PC-3 (cell line): ENCODE data around the gene ERICH2. TPM values are rescaled to one million over a fixed set of nuclear protein-coding genes. Genes with fewer than 3 reads are reported as not detected.

Experiments
- ATAC-seq: fragments of 200-7000 bp; cut with Tn5 transposase; 2 replicates; pipeline ENCODE4 v1.9.1; 2020; ENCODE audit warnings: mild to moderate bottlenecking, moderate library complexity
- BruUV-seq: library from RNA; stranded (reverse); fragments of 400-500 nt; replicated peaks from 2 replicates; lab custom pipeline; 2021; lab: Mats Ljungman, UMichigan
- CTCF ChIA-PET: fragments of 300-600 bp; sonication (Branson Sonifier 250); formaldehyde crosslinking; loops from one replicate; lab custom pipeline; 2022; ENCODE audit warnings: antibody characterized with exemption; lab: Charles Lee
- POLR2A ChIA-PET: fragments of 300-600 bp; sonication (Branson Sonifier 250); formaldehyde crosslinking; loops from one replicate; lab custom pipeline; 2022; ENCODE audit warnings: antibody characterized with exemption; ENCODE audit not compliant: unreplicated experiment; lab: Charles Lee
- DNase-seq: peaks from one replicate; pipeline ENCODE4 v3.0.0-alpha.2; 2015
- H2AFZ ChIP-seq: fragments of 300-600 bp; sonication (generic); 2 replicates; pipeline ENCODE4 v1.6.0; 2016; ENCODE audit warnings: antibody characterized with exemption, low read length
- H3F3A ChIP-seq: fragments of 300-600 bp; sonication (generic); one replicate; pipeline ENCODE4 v1.6.0; 2017; ENCODE audit warnings: antibody characterized with exemption, low read length, control low read depth, mild to moderate bottlenecking; ENCODE audit not compliant: unreplicated experiment
- H3K27ac ChIP-seq: fragments of 300-600 bp; sonication (generic); 2 replicates; pipeline ENCODE4 v1.5.1; 2016; ENCODE audit warnings: mild to moderate bottlenecking, low read length
- H3K27me3 ChIP-seq: fragments of 300-600 bp; sonication (generic); 2 replicates; pipeline ENCODE4 v1.6.1; 2016; ENCODE audit warnings: low read length, mixed read lengths
- H3K36me3 ChIP-seq: fragments of 300-600 bp; sonication (generic); 2 replicates; pipeline ENCODE4 v1.6.1; 2016; ENCODE audit warnings: low read depth, mixed run types, low read length, mixed read lengths
- H3K4me1 ChIP-seq: fragments of 300-600 bp; sonication (generic); 2 replicates; pipeline ENCODE4 v1.5.1; 2016; ENCODE audit warnings: low read length; ENCODE audit not compliant: insufficient read depth
- H3K4me2 ChIP-seq: fragments of 300-600 bp; sonication (generic); 2 replicates; pipeline ENCODE4 v1.6.0; 2016; ENCODE audit warnings: low read length
- H3K4me3 ChIP-seq: fragments of 300-600 bp; sonication (generic); 2 replicates; pipeline ENCODE4 v1.5.1; 2016; ENCODE audit warnings: mild to moderate bottlenecking, low read length, mixed read lengths
- H3K79me2 ChIP-seq: fragments of 300-600 bp; sonication (generic); 2 replicates; pipeline ENCODE4 v1.6.1; 2017; ENCODE audit warnings: low read length, mixed read lengths
- H3K9ac ChIP-seq: fragments of 300-600 bp; sonication (generic); 2 replicates; pipeline ENCODE4 v1.6.0; 2016; ENCODE audit warnings: mild to moderate bottlenecking, low read length
- H3K9me2 ChIP-seq: fragments of 300-600 bp; sonication (generic); replicated peaks from 2 replicates; pipeline ENCODE4 v1.6.1; 2016; ENCODE audit warnings: mixed run types, low read length, mixed read lengths
- H3K9me3 ChIP-seq: fragments of 300-600 bp; sonication (generic); 2 replicates; pipeline ENCODE4 v1.6.1; 2016; ENCODE audit warnings: low read length, mixed read lengths
- H4K20me1 ChIP-seq: fragments of 300-600 bp; sonication (generic); 2 replicates; pipeline ENCODE4 v1.6.1; 2016; ENCODE audit warnings: low read length, mixed read lengths
- EZH2 ChIP-seq: fragments of 300-600 bp; sonication (generic); IDR thresholded peaks from one replicate; pipeline ENCODE4 v1.6.1; 2017; ENCODE audit warnings: antibody characterized with exemption, mild to moderate bottlenecking, low read length; ENCODE audit not compliant: unreplicated experiment
- EZH2phosphoT487 ChIP-seq: fragments of 300-600 bp; sonication (generic); IDR thresholded peaks from 2 replicates; pipeline ENCODE4 v1.6.1; 2018; ENCODE audit warnings: mild to moderate bottlenecking, antibody characterized with exemption, low read length, borderline replicate concordance
- intact Hi-C: fragments of 100-400 bp; cut with micrococcal nuclease; formaldehyde crosslinking; loops from 2 replicates; pipeline ENCODE4 v1.9.0; 2023
- total RNA-seq: library from RNA; depleted of rRNA; stranded (reverse); fragments of >200 nt; gene quantifications from 2 replicates; pipeline ENCODE4 v1.2.3, GENCODE V29; 2014; rRNA removed
- TF ChIP-seq, protein P1 (sequence below): fragments of 300-600 bp; sonication (generic); conservative IDR thresholded peaks from 2 replicates; pipeline ENCODE4 v1.5.1; 2017; ENCODE audit warnings: antibody characterized with exemption, low read depth, mild to moderate bottlenecking, low read length

ERICH2 gene
- total RNA-seq, 1 experiment from 2014 or later, result 1.9 TPM

DNA sequence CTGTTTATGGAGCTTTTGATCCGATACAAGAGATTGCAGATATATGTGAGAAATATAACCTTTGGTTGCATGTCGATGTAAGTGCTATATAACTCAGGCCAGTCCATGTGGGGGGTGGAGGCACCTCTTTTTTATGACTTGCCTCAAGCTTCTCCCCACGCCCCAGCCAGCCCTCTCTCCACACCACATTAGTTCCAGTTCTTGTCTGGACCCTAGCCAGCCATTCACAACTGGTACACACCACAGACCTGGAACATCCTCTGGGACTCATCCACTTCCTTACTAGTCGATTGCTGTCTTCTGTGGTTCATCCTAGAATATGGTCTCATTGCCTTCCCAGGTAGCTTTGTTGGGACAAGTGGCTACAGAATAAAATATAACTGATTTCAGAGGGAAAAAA lies 77.5 kb downstream of the ERICH2 start:
- ChIA-PET POLR2A (no interaction called here), CTCF (no interaction called here)
- DNase-seq (no peak), ATAC-seq (no peak)
- Histone ChIP-seq H3K9ac (no peak overlapping the region), H2AFZ (no peak overlapping the region), H3K27ac (no peak overlapping the region), H3K36me3 (no peaks in the 10 kb centered on the region; the same call in 1 of the 2 replicates), H3K27me3 (no peaks in the 10 kb centered on the region), H3K4me1 (peaks cover 21% of the 10 kb centered on the region), H4K20me1 (no peaks in the 10 kb centered on the region), H3K4me3 (no peak overlapping the region), H3K9me3 (no peaks in the 10 kb centered on the region), H3F3A (no peaks in the 10 kb centered on the region), H3K9me2 (no peaks in the 10 kb centered on the region), H3K4me2 (no peak overlapping the region), H3K79me2 (no peaks in the 10 kb centered on the region)
- intact Hi-C loops, result no loop called here
- no TSS peak for BruUV-seq
- TF ChIP-seq EZH2phosphoT487 (no peak), EZH2 (no peak)
- TF ChIP-seq, protein P1, sequence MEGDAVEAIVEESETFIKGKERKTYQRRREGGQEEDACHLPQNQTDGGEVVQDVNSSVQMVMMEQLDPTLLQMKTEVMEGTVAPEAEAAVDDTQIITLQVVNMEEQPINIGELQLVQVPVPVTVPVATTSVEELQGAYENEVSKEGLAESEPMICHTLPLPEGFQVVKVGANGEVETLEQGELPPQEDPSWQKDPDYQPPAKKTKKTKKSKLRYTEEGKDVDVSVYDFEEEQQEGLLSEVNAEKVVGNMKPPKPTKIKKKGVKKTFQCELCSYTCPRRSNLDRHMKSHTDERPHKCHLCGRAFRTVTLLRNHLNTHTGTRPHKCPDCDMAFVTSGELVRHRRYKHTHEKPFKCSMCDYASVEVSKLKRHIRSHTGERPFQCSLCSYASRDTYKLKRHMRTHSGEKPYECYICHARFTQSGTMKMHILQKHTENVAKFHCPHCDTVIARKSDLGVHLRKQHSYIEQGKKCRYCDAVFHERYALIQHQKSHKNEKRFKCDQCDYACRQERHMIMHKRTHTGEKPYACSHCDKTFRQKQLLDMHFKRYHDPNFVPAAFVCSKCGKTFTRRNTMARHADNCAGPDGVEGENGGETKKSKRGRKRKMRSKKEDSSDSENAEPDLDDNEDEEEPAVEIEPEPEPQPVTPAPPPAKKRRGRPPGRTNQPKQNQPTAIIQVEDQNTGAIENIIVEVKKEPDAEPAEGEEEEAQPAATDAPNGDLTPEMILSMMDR, result no peak

Other genes with a start within 250 kb of the ERICH2 start
- gene SP5, start 55.0 kb upstream of the ERICH2 start, total RNA-seq, result 0.47 and 4.8 TPM in 2 replicates
- 10.6 and 16.5 TPM in 2 replicates for gene GAD1, start 46.5 kb downstream of the ERICH2 start, total RNA-seq
- gene GORASP2, start 158.9 kb downstream of the ERICH2 start, total RNA-seq, result 44.5 and 67.3 TPM in 2 replicates